ENCODE measurements around the gene PTH1R.

The PTH1R gene

GRCh38 chr3:46947546-46947901 lies 70.0 kb downstream of the PTH1R start:
- no peak for TF ChIP-seq CTCF (conservative IDR thresholded peaks at IDR 0.05; ENCODE audit: low read depth, low read length)
- DNase-seq (ENCODE audit: low read depth), result no peak
- no peak overlapping the region for H3K4me3 ChIP-seq (ENCODE audit: low read length)

- H3K4me3 ChIP-seq (ENCODE audit: low read length), result no peak overlapping the region
- no peak for TF ChIP-seq CTCF (conservative IDR thresholded peaks at IDR 0.05; ENCODE audit: low read depth, low read length)
- peak; percentile 59 for DNase-seq (ENCODE audit: low read depth)
These were observed 70.7 kb downstream of the PTH1R start for GRCh38 chr3:46947981-46948791.

GRCh38 chr3:46948830-46949671 lies 71.5 kb downstream of the PTH1R start:
- no peak overlapping the region for H3K4me3 ChIP-seq (ENCODE audit: low read length)
- TF ChIP-seq CTCF (conservative IDR thresholded peaks at IDR 0.05; ENCODE audit: low read depth, low read length), result no peak
- no peak for DNase-seq (ENCODE audit: low read depth)

GRCh38 chr3:46950177-46950576 lies 72.7 kb downstream of the PTH1R start:
- TF ChIP-seq CTCF (conservative IDR thresholded peaks at IDR 0.05; ENCODE audit: low read depth, low read length), result no peak
- no peak overlapping the region for H3K4me3 ChIP-seq (ENCODE audit: low read length)
- no peak for DNase-seq (ENCODE audit: low read depth)

GRCh38 chr3:46950650-46951241 lies 73.2 kb downstream of the PTH1R start:
- no peak overlapping the region for H3K4me3 ChIP-seq (ENCODE audit: low read length)
- no peak for DNase-seq (ENCODE audit: low read depth)
- TF ChIP-seq CTCF (conservative IDR thresholded peaks at IDR 0.05; ENCODE audit: low read depth, low read length), result no peak

GRCh38 chr3:46952813-46953212 lies 75.3 kb downstream of the PTH1R start:
- TF ChIP-seq CTCF (conservative IDR thresholded peaks at IDR 0.05; ENCODE audit: low read depth, low read length), result no peak
- no peak for DNase-seq (ENCODE audit: low read depth)
- no peak overlapping the region for H3K4me3 ChIP-seq (ENCODE audit: low read length)
